ENCODE results near the gene FAM89B. TPM values are rescaled to one million over a fixed set of nuclear protein-coding genes. Genes with fewer than 3 reads are reported as not detected.

The FAM89B gene
- total RNA-seq, 6 experiments from 2014 or later: 40.9 to 52.8 (median 43.7) TPM

DNA sequence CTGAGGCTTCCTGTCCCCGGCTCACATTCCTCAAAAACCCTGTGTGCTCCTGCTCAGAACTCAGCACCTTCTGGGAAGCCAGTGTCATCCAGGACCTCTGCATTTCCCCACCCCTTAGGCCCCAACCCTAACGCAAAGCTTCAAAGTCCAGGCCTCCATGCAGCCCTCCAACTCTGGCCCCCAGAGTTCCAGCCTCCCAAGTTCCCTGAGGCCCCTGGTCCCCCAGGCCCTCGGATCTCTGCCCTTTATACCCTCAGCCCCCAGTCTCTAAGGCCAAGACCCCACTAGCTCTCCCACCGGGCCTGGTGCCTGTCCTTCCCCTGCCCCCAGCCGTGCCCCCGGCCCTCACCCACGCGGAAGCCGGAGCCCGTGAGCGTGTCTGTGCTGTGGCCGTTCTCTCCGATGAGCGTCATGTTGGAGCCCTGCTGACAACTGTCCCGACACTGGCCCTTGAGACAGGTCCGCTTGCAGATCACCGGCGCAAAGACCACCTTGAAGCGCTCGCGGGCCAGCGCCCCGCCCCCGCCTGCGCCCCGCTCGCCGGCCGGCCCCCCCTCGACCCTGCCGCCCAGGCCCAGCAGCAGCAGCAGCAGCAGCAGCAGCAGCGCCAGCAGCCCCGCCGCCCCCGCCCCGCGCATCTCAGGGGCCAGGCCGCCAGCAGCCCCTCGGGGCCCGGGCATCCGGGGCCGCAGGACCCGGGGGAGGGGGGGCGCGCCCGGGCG, 14.9 kb upstream of the FAM89B start:
- H3K27me3 Mint-ChIP-seq (ENCODE audit: insufficient read depth): no peaks in the 10 kb centered on the region; the same call in 1 of the 2 replicates
- peaks cover 7% of the 10 kb centered on the region for H3K36me3 Mint-ChIP-seq (ENCODE audit: low read depth)
- no peaks in the 10 kb centered on the region for H3K9me3 Mint-ChIP-seq
- peaks cover 68% of the 10 kb centered on the region for H3K4me1 Mint-ChIP-seq (ENCODE audit: low read depth)
- no peak for TF ChIP-seq CTCF (IDR thresholded peaks at IDR 0.05)
- H3K4me3 Mint-ChIP-seq: peak overlapping the region; percentile 89
- peak overlapping the region; percentile 91 for H3K27ac Mint-ChIP-seq
- no peak for DNase-seq

DNA sequence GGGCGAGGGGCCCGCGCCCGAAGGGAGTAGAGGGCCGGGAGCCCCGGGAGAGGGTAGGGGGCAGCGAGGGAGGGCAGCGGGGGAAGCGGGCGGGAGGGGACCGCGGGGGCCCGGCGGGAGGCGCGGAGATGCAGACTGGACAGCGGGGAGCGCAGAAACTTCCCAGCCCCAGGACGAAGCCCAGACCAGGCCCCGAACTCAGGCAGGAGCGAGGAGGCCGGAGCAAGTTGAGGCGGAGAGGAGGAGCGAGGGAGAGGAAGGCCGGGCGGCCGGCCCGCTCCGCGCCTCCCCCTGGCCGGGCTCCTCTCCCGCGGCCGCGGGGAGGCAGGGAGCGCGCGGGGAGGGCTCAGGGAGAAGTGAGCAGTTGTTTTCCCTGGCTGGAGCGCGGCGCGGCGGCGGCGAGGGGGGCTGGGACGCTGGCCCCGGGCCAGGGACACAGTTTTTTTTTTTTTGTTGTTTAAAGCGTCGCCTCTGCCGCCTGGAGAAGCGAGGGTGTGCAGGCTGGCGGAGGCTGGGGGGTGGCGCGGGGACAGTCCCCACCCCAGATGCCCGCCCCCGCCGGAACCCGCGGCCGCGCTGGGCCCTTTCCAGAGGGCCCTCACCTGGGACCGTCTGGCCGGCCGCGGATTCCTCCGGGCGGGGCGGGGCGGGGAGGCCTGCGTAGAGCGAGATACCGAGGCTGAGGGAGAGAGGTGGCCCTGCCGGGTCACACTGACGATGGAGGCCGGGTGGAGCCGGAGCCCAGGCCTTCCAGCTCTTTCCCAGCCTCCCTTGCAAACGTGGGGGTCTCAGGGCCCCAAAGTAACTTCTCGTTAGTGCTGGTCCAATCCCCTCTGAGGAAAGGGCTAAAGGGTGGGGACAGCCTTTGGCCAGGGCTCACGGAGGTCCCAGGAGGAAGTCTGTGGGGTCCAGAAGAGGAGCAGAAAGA, 14.1 kb upstream of the FAM89B start, which contains the start of gene LTBP3:
Gene LTBP3 (minus strand): TSS at position 358 of the 928 bp plus-strand sequence. CDS start 400 bp downstream, outside the sequence.
- no peaks in the 10 kb centered on the region for H3K9me3 Mint-ChIP-seq
- H3K4me1 Mint-ChIP-seq (ENCODE audit: low read depth): peaks cover 65% of the 10 kb centered on the region
- H3K27ac Mint-ChIP-seq: peak within 1 kb of the TSS; percentile 91
- H3K36me3 Mint-ChIP-seq (ENCODE audit: low read depth): peaks cover 5% of the 10 kb centered on the region; the same call in 1 of the 2 replicates
- peak; percentile 13; the same call in 1 of the 2 replicates for TF ChIP-seq CTCF (IDR thresholded peaks at IDR 0.05)
- DNase-seq: peak; percentile 55
- no peaks in the 10 kb centered on the region; the same call in 1 of the 2 replicates for H3K27me3 Mint-ChIP-seq (ENCODE audit: insufficient read depth)
- H3K4me3 Mint-ChIP-seq: peak within 1 kb of the TSS; percentile 89

- H3K36me3 Mint-ChIP-seq (ENCODE audit: low read depth): peaks cover 5% of the 10 kb centered on the region; the same call in 1 of the 2 replicates
- H3K4me3 Mint-ChIP-seq: peak overlapping the region; percentile 41; the same call in 1 of the 2 replicates
- no peak; the same call in 1 of the 2 replicates for TF ChIP-seq CTCF (IDR thresholded peaks at IDR 0.05)
- H3K27me3 Mint-ChIP-seq (ENCODE audit: insufficient read depth): no peaks in the 10 kb centered on the region; the same call in 1 of the 2 replicates
- H3K27ac Mint-ChIP-seq: peak overlapping the region; percentile 90
- no peak for DNase-seq
- H3K9me3 Mint-ChIP-seq: no peaks in the 10 kb centered on the region
- H3K4me1 Mint-ChIP-seq (ENCODE audit: low read depth): peaks cover 65% of the 10 kb centered on the region
Observed at GRCh38 chr11:65558930-65559509, 13.3 kb upstream of the FAM89B start.

DNA sequence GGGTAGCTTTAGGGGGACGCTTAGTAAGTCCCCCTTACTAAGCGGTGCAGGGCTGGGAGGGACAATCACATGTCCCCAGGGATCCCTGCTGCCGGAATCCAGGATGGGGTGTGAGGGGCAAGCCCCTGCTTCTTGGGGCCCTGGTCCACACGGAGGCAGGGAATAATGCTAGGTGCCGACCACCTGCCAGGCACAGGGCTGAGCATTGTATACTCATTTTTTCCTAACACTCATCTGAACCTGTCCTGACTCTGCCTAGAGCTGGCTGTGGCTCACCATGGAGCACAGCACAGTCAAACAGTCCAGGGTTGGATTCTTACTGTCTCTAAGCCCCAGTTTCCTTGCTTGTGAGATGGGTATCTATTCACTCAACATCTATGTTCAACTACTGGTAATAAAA, 12.8 kb upstream of the FAM89B start:
- Mint-ChIP-seq H3K4me1 (ENCODE audit: low read depth) (peaks cover 64% of the 10 kb centered on the region), H3K27me3 (ENCODE audit: insufficient read depth) (no peaks in the 10 kb centered on the region; the same call in 1 of the 2 replicates), H3K27ac (peak overlapping the region; percentile 90), H3K9me3 (no peaks in the 10 kb centered on the region), H3K36me3 (ENCODE audit: low read depth) (peaks cover 5% of the 10 kb centered on the region; the same call in 1 of the 2 replicates), H3K4me3 (no peak overlapping the region; the same call in none of the 2 replicates)
- no peak for TF ChIP-seq CTCF (IDR thresholded peaks at IDR 0.05)
- DNase-seq: no peak

GRCh38 chr11:65559951-65560537, 12.3 kb upstream of the FAM89B start:
- peak overlapping the region; percentile 90 for H3K27ac Mint-ChIP-seq
- no peak for TF ChIP-seq CTCF (IDR thresholded peaks at IDR 0.05)
- H3K4me1 Mint-ChIP-seq (ENCODE audit: low read depth): peaks cover 59% of the 10 kb centered on the region
- H3K27me3 Mint-ChIP-seq (ENCODE audit: insufficient read depth): no peaks in the 10 kb centered on the region; the same call in 1 of the 2 replicates
- DNase-seq: peak; percentile 65
- H3K4me3 Mint-ChIP-seq: peak overlapping the region; percentile 57
- no peaks in the 10 kb centered on the region for H3K9me3 Mint-ChIP-seq
- H3K36me3 Mint-ChIP-seq (ENCODE audit: low read depth): peaks cover 5% of the 10 kb centered on the region; the same call in 1 of the 2 replicates
